ENCODE data around the gene CLASP1. TPM values are rescaled to one million over a fixed set of nuclear protein-coding genes. Genes with fewer than 3 reads are reported as not detected.

Gene CLASP1
- total and polyA plus RNA-seq, 2 of the 8 experiments (the other 6 are each of a cell fraction or from before 2014, with no cell fraction given) = 7.3 to 53.9 TPM

GRCh38 chr2:121436918-121437317, 212.3 kb downstream of the CLASP1 start (continued):
- TF ChIP-seq, protein P1, sequence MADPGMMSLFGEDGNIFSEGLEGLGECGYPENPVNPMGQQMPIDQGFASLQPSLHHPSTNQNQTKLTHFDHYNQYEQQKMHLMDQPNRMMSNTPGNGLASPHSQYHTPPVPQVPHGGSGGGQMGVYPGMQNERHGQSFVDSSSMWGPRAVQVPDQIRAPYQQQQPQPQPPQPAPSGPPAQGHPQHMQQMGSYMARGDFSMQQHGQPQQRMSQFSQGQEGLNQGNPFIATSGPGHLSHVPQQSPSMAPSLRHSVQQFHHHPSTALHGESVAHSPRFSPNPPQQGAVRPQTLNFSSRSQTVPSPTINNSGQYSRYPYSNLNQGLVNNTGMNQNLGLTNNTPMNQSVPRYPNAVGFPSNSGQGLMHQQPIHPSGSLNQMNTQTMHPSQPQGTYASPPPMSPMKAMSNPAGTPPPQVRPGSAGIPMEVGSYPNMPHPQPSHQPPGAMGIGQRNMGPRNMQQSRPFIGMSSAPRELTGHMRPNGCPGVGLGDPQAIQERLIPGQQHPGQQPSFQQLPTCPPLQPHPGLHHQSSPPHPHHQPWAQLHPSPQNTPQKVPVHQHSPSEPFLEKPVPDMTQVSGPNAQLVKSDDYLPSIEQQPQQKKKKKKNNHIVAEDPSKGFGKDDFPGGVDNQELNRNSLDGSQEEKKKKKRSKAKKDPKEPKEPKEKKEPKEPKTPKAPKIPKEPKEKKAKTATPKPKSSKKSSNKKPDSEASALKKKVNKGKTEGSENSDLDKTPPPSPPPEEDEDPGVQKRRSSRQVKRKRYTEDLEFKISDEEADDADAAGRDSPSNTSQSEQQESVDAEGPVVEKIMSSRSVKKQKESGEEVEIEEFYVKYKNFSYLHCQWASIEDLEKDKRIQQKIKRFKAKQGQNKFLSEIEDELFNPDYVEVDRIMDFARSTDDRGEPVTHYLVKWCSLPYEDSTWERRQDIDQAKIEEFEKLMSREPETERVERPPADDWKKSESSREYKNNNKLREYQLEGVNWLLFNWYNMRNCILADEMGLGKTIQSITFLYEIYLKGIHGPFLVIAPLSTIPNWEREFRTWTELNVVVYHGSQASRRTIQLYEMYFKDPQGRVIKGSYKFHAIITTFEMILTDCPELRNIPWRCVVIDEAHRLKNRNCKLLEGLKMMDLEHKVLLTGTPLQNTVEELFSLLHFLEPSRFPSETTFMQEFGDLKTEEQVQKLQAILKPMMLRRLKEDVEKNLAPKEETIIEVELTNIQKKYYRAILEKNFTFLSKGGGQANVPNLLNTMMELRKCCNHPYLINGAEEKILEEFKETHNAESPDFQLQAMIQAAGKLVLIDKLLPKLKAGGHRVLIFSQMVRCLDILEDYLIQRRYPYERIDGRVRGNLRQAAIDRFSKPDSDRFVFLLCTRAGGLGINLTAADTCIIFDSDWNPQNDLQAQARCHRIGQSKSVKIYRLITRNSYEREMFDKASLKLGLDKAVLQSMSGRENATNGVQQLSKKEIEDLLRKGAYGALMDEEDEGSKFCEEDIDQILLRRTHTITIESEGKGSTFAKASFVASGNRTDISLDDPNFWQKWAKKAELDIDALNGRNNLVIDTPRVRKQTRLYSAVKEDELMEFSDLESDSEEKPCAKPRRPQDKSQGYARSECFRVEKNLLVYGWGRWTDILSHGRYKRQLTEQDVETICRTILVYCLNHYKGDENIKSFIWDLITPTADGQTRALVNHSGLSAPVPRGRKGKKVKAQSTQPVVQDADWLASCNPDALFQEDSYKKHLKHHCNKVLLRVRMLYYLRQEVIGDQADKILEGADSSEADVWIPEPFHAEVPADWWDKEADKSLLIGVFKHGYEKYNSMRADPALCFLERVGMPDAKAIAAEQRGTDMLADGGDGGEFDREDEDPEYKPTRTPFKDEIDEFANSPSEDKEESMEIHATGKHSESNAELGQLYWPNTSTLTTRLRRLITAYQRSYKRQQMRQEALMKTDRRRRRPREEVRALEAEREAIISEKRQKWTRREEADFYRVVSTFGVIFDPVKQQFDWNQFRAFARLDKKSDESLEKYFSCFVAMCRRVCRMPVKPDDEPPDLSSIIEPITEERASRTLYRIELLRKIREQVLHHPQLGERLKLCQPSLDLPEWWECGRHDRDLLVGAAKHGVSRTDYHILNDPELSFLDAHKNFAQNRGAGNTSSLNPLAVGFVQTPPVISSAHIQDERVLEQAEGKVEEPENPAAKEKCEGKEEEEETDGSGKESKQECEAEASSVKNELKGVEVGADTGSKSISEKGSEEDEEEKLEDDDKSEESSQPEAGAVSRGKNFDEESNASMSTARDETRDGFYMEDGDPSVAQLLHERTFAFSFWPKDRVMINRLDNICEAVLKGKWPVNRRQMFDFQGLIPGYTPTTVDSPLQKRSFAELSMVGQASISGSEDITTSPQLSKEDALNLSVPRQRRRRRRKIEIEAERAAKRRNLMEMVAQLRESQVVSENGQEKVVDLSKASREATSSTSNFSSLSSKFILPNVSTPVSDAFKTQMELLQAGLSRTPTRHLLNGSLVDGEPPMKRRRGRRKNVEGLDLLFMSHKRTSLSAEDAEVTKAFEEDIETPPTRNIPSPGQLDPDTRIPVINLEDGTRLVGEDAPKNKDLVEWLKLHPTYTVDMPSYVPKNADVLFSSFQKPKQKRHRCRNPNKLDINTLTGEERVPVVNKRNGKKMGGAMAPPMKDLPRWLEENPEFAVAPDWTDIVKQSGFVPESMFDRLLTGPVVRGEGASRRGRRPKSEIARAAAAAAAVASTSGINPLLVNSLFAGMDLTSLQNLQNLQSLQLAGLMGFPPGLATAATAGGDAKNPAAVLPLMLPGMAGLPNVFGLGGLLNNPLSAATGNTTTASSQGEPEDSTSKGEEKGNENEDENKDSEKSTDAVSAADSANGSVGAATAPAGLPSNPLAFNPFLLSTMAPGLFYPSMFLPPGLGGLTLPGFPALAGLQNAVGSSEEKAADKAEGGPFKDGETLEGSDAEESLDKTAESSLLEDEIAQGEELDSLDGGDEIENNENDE (IDR thresholded peaks at IDR 0.05; ENCODE audit: insufficient replicate concordance, low read length) = no peak

Measured in H1 (cell line).